K562 (cell line): ENCODE results near the gene SLC26A11. TPM values are rescaled to one million over a fixed set of nuclear protein-coding genes. Genes with fewer than 3 reads are reported as not detected.

Source experiments
- ARNT ChIP-seq, 2 experiments: fragments of 450-650 bp; IDR thresholded peaks; 2 replicates each; pipeline ENCODE4 v1.6.1; 2016; ENCODE audit warnings: mild to moderate bottlenecking in 1 of 2
- ATF4 ChIP-seq: fragments of 450-650 bp; formaldehyde crosslinking; IDR thresholded peaks from 2 replicates; pipeline ENCODE4 v1.4.0; 2022; ENCODE audit warnings: mild to moderate bottlenecking, moderate library complexity
- CC2D1A ChIP-seq: fragments of 450-650 bp; IDR thresholded peaks from 2 replicates; pipeline ENCODE4 v1.6.1; 2017; ENCODE audit warnings: mild to moderate bottlenecking
- CHD2 ChIP-seq: IDR thresholded peaks from 2 replicates; pipeline ENCODE4 v1.6.1; 2011; ENCODE audit warnings: low read depth, low read length
- DNMT1 ChIP-seq: fragments of 450-650 bp; IDR thresholded peaks from 2 replicates; pipeline ENCODE4 v1.6.1; 2016; ENCODE audit warnings: antibody characterized with exemption, mild to moderate bottlenecking
- E2F4 ChIP-seq: sonication (generic); formaldehyde crosslinking; IDR thresholded peaks from 2 replicates; pipeline ENCODE4 v1.8.0; 2022; ENCODE audit warnings: mild to moderate bottlenecking, low read depth, missing genetic modification reagents
- ETV5 ChIP-seq: sonication (generic); formaldehyde crosslinking; IDR thresholded peaks from 2 replicates; pipeline ENCODE4 v1.4.0; 2020; ENCODE audit warnings: low read depth, mild to moderate bottlenecking, missing genetic modification reagents
- GABPA ChIP-seq: fragments of 200-800 bp; sonication (Bioruptor generic); conservative IDR thresholded peaks from 2 replicates; pipeline ENCODE4 v1.6.1; 2016; ENCODE audit warnings: low read depth, missing genetic modification characterization, missing compliant biosample characterization
- GATAD2B ChIP-seq: fragments of 450-650 bp; IDR thresholded peaks from 2 replicates; pipeline ENCODE4 v1.6.1; 2017; ENCODE audit warnings: mild to moderate bottlenecking, borderline replicate concordance
- HMBOX1 ChIP-seq: sonication (generic); IDR thresholded peaks from 2 replicates; pipeline ENCODE4 v1.6.1; 2016
- MED1 ChIP-seq: sonication (generic); formaldehyde crosslinking; IDR thresholded peaks from 2 replicates; pipeline ENCODE4 v1.8.1; 2023; ENCODE audit warnings: missing genetic modification reagents, borderline replicate concordance
- PURB ChIP-seq: sonication (generic); formaldehyde crosslinking; IDR thresholded peaks from 2 replicates; pipeline ENCODE4 v1.9.0; 2021; ENCODE audit warnings: low read depth, mild to moderate bottlenecking, missing genetic modification reagents
- ZBED1 ChIP-seq: IDR thresholded peaks from 2 replicates; pipeline ENCODE4 v1.6.1; 2014
- ZBTB1 ChIP-seq: sonication (generic); formaldehyde crosslinking; IDR thresholded peaks from 2 replicates; pipeline ENCODE4 v1.8.1; 2023; ENCODE audit warnings: missing genetic modification reagents, low read depth, mild to moderate bottlenecking, borderline replicate concordance
- ZFX ChIP-seq: sonication (generic); formaldehyde crosslinking; IDR thresholded peaks from 2 replicates; pipeline ENCODE4 v1.8.0; 2022; ENCODE audit warnings: mild to moderate bottlenecking, missing genetic modification reagents, moderate library complexity
- ZNF384 ChIP-seq: IDR thresholded peaks from 2 replicates; pipeline ENCODE4 v1.6.1; 2012; ENCODE audit warnings: low read depth, low read length, improper control_type of control experiment
- ZNF408 ChIP-seq: fragments of 250-450 bp; sonication (Bioruptor Pico); IDR thresholded peaks from 2 replicates; pipeline ENCODE4 v1.4.0; 2020; ENCODE audit warnings: low read depth, mild to moderate bottlenecking, moderate library complexity
- ZNF778 ChIP-seq: fragments of 450-650 bp; formaldehyde crosslinking; IDR thresholded peaks from 2 replicates; pipeline ENCODE4 v1.4.0; 2020; ENCODE audit warnings: mild to moderate bottlenecking, moderate library complexity
- ZNF785 ChIP-seq: fragments of 250-450 bp; sonication (Bioruptor Pico); IDR thresholded peaks from 2 replicates; pipeline ENCODE4 v1.4.0; 2020; ENCODE audit warnings: mild to moderate bottlenecking
- ZNF79 ChIP-seq: fragments of 250-450 bp; sonication (Bioruptor Pico); IDR thresholded peaks from 2 replicates; pipeline ENCODE4 v1.4.0; 2020; ENCODE audit warnings: low read depth, mild to moderate bottlenecking, moderate library complexity
- polyA plus RNA-seq, 8 experiments: library from polyadenylated mRNA; depleted of rRNA in 4 of 8; stranded (reverse) in 5 of 8; unstranded in 3 of 8; fragments of >200 nt; fragmentation: Nextera tagmentation in 2 of 8; fragmentation: Illumina TruSeq in 1 of 8; extraction: Ambion mirVana in 2 of 8; extraction: Trizol in 1 of 8; gene quantifications; 2 replicates each; pipeline versions ENCODE4 v1.2.1 to v1.2.3, GENCODE V29; 2011 to 2014; ENCODE audit warnings: inconsistent platforms in 1 of 8, missing spikeins in 1 of 8
- total RNA-seq, 7 experiments: library from RNA; depleted of rRNA in 6 of 7; stranded (reverse); fragments of >200 nt in 6 of 7; fragmentation: Illumina TruSeq in 2 of 7; extraction: Trizol in 2 of 7; gene quantifications; 2 replicates each; pipeline versions ENCODE4 v1.2.1 to v1.2.3, GENCODE V29; 2011 to 2021; ENCODE audit warnings: low replicate concordance in 1 of 7
- TF ChIP-seq, protein P1 (sequence below): sonication (generic); formaldehyde crosslinking; IDR thresholded peaks from 2 replicates; pipeline ENCODE4 v1.8.1; 2023; ENCODE audit warnings: missing genetic modification reagents, mild to moderate bottlenecking, borderline replicate concordance

SLC26A11 gene
- total and polyA plus RNA-seq, 9 of the 15 experiments (the other 6 are each of a cell fraction or from before 2014, with no cell fraction given), result 0.06 to 3.1 (median 1.2) TPM; not detected in 1

DNA sequence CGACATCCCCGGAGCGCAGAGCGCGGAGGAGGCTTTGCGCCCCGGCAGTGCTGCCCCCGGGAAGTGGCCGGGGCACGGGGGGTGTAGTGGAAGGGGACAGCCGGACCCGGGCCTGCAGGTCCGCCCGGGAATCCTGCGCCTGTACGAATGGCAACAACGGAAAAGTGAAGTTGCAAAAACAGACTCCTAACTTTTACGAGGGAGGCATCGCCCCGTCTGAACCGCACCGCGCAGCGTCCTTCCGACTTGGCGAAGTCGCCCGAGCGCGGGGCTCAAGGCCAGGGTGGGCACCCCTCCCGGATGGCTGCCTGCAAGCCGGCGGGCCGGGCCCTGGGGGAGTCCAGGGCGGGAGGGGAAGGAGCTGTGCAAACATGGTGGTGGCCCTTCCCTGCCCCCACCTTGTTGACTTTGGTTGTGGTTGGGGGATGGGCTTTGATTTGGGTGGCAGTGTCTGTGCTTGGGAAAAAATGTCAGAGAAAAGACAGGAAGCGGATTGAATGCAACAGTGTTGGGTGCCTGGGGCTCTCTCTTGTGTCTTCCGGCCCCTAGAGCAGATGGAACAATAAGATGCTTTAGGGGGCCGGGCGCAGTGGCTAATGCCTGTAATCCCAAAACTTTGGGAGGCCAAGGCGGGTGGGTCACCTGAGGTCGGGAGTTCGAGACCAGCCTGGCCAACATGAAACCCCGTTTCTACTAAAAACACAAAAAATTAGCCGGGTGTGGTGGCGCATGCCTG, 41.1 kb downstream of the SLC26A11 start (continued):
- peak; percentile 49; the same call in 1 of the 2 replicates for TF ChIP-seq ZFX (CRISPR knock-in tag)
- no peak for TF ChIP-seq MED1 (CRISPR knock-in tag)
- no peak for TF ChIP-seq ZBTB1 (CRISPR knock-in tag)
- TF ChIP-seq GABPA (tag), result peak; percentile 51
- TF ChIP-seq, protein P1, sequence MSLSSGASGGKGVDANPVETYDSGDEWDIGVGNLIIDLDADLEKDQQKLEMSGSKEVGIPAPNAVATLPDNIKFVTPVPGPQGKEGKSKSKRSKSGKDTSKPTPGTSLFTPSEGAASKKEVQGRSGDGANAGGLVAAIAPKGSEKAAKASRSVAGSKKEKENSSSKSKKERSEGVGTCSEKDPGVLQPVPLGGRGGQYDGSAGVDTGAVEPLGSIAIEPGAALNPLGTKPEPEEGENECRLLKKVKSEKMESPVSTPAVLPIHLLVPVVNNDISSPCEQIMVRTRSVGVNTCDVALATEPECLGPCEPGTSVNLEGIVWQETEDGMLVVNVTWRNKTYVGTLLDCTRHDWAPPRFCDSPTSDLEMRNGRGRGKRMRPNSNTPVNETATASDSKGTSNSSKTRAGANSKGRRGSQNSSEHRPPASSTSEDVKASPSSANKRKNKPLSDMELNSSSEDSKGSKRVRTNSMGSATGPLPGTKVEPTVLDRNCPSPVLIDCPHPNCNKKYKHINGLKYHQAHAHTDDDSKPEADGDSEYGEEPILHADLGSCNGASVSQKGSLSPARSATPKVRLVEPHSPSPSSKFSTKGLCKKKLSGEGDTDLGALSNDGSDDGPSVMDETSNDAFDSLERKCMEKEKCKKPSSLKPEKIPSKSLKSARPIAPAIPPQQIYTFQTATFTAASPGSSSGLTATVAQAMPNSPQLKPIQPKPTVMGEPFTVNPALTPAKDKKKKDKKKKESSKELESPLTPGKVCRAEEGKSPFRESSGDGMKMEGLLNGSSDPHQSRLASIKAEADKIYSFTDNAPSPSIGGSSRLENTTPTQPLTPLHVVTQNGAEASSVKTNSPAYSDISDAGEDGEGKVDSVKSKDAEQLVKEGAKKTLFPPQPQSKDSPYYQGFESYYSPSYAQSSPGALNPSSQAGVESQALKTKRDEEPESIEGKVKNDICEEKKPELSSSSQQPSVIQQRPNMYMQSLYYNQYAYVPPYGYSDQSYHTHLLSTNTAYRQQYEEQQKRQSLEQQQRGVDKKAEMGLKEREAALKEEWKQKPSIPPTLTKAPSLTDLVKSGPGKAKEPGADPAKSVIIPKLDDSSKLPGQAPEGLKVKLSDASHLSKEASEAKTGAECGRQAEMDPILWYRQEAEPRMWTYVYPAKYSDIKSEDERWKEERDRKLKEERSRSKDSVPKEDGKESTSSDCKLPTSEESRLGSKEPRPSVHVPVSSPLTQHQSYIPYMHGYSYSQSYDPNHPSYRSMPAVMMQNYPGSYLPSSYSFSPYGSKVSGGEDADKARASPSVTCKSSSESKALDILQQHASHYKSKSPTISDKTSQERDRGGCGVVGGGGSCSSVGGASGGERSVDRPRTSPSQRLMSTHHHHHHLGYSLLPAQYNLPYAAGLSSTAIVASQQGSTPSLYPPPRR (CRISPR knock-in tag), result 0 out of 2 replicates have a peak, but pooled peaks have one; percentile 44
- TF ChIP-seq E2F4 (CRISPR knock-in tag), result 0 out of 2 replicates have a peak, but pooled peaks have one; percentile 28
- no peak for TF ChIP-seq ZBED1
- no peak for TF ChIP-seq ZNF79 (CRISPR knock-in tag)
- no peak for TF ChIP-seq ZNF778
- no peak for TF ChIP-seq ATF4 (CRISPR knock-in tag)
- TF ChIP-seq GATAD2B, result no peak
- no peak for TF ChIP-seq ZNF384
- no peak for TF ChIP-seq PURB (CRISPR knock-in tag)
- no peak for TF ChIP-seq HMBOX1
- no peak for TF ChIP-seq ZNF785 (CRISPR knock-in tag)
- no peak; the same call in 1 of the 2 replicates for TF ChIP-seq CC2D1A
- TF ChIP-seq ETV5, result no peak
- TF ChIP-seq CHD2, result peak; percentile 64; the same call in 1 of the 2 replicates
- no peak for TF ChIP-seq ZNF408 (CRISPR knock-in tag)
- no peak for TF ChIP-seq ARNT (IDR thresholded peaks at IDR 0.05)
- TF ChIP-seq DNMT1, result no peak
